Measurements from ENCODE around the gene PLEKHH2.
A peak's percentile ranks its signal among the peaks of the same experiment; 100 is the strongest.
"Not testable (repeated sequence)": the region's sequence is repeated elsewhere in the genome, so short reads cannot be mapped to it uniquely, and the experiment has no call there.

The PLEKHH2 gene

DNA sequence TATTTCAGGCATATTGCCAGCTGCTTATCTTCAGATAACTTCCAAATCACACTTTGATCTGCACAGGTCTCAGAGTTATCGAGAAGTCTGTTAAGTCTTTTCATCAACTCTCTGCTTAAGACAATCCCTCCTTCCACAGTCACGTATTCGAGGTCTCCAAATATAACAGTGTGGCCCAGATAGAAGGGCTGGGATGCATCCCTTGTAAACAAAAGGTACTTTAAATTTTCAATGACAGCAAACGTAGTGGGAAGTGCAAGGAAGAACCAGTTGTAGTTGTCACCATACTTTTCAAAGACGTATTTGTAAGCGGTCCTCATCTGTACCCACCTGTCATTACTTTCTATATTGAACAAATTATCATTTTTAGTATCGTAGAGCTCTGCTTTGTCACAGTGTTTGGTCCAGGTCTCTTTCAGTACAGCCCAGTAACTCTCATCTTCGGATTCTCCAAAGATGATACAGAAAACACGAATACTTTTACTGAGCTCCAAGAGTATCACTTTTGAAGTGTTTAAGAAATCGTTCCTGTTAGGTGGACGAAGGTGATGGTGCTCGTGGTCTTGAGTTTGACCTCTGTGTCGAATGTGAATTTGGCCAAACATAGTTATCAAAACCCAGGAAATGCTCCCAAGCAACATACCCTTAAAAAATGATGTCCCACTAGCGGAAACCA is 38.7 kb downstream of the PLEKHH2 start:
- CTCF ChIA-PET = no interaction called here
- H3K36me3 ChIP-seq (ENCODE audit: control insufficient read depth in 4 of 4, insufficient read depth in 4 of 4, low read length in 3 of 4) = no peaks in the 10 kb centered on the region
- H3K4me3 ChIP-seq (ENCODE audit: control insufficient read depth in 1 of 7, extremely low read depth in 1 of 7, insufficient read depth in 4 of 7, low read depth in 2 of 7, low read length in 6 of 7) = peak overlapping the region; percentile 38 to 81 (median 65)
- POLR2A ChIA-PET = no interaction called here
- peaks cover 0 to 6% (median 5%) of the 10 kb centered on the region in 4 experiments for H3K4me1 ChIP-seq (ENCODE audit: control extremely low read depth in 1 of 4, control insufficient read depth in 4 of 4, insufficient read depth in 4 of 4, low read length in 3 of 4)
- no peak overlapping the region for H3K27ac ChIP-seq (ENCODE audit: insufficient read depth in 1 of 2, low read depth in 1 of 2, low read length in 2 of 2, poor library complexity in 1 of 2, severe bottlenecking in 2 of 2)
- H3K9me3 ChIP-seq (ENCODE audit: control extremely low read depth in 1 of 5, control insufficient read depth in 4 of 5, insufficient read depth in 2 of 5, low read depth in 1 of 5, low read length in 4 of 5) = peaks cover 0 to 7% (median 0%) of the 10 kb centered on the region in 5 experiments
- no peaks in the 10 kb centered on the region for H3K27me3 ChIP-seq (replicated peaks in 2 of 5; ENCODE audit: control insufficient read depth in 4 of 5, insufficient read depth in 5 of 5, low read length in 4 of 5)
- DNase-seq = peak in 1 of 3 donors; percentile 5
- WGBS (ENCODE audit: insufficient coverage) = 63% methylated on average over 10 of the region's 14 CpGs

GRCh38 chr2:43676322-43677050 is 39.4 kb downstream of the PLEKHH2 start, which contains the start of gene C1GALT1C1L:
Gene C1GALT1C1L (minus strand): TSS chr2:43676429. CDS start chr2:43676322, 107 bp downstream.
- no peaks in the 10 kb centered on the region for H3K36me3 ChIP-seq (ENCODE audit: control insufficient read depth in 4 of 4, insufficient read depth in 4 of 4, low read length in 3 of 4)
- CTCF ChIA-PET = no interaction called here
- POLR2A ChIA-PET = no interaction called here
- peaks cover 0 to 3% (median 0%) of the 10 kb centered on the region in 5 experiments for H3K27me3 ChIP-seq (replicated peaks in 2 of 5; ENCODE audit: control insufficient read depth in 4 of 5, insufficient read depth in 5 of 5, low read length in 4 of 5)
- 4% methylated on average over 18 of the region's 27 CpGs for WGBS (ENCODE audit: insufficient coverage)
- no peak within 1 kb of the TSS for H3K27ac ChIP-seq (ENCODE audit: insufficient read depth in 1 of 2, low read depth in 1 of 2, low read length in 2 of 2, poor library complexity in 1 of 2, severe bottlenecking in 2 of 2)
- peak; percentile 44 to 71 (median 58) for DNase-seq
- H3K4me1 ChIP-seq (ENCODE audit: control extremely low read depth in 1 of 4, control insufficient read depth in 4 of 4, insufficient read depth in 4 of 4, low read length in 3 of 4) = peaks cover 0 to 6% (median 5%) of the 10 kb centered on the region in 4 experiments
- H3K9me3 ChIP-seq (ENCODE audit: control extremely low read depth in 1 of 5, control insufficient read depth in 4 of 5, insufficient read depth in 2 of 5, low read depth in 1 of 5, low read length in 4 of 5) = peaks cover 0 to 5% (median 0%) of the 10 kb centered on the region in 5 experiments
- H3K4me3 ChIP-seq (ENCODE audit: control insufficient read depth in 1 of 7, extremely low read depth in 1 of 7, insufficient read depth in 4 of 7, low read depth in 2 of 7, low read length in 6 of 7) = peak within 1 kb of the TSS; percentile 38 to 81 (median 65)

GRCh38 chr2:43677783-43678182 is 40.7 kb downstream of the PLEKHH2 start:
- POLR2A ChIA-PET; H3K27ac ChIP-seq (ENCODE audit: insufficient read depth in 1 of 2, low read depth in 1 of 2, low read length in 2 of 2, poor library complexity in 1 of 2, severe bottlenecking in 2 of 2); H3K27me3 ChIP-seq (replicated peaks in 2 of 5; ENCODE audit: control insufficient read depth in 4 of 5, insufficient read depth in 5 of 5, low read length in 4 of 5); H3K4me3 ChIP-seq (ENCODE audit: control insufficient read depth in 1 of 7, extremely low read depth in 1 of 7, insufficient read depth in 4 of 7, low read depth in 2 of 7, low read length in 6 of 7); H3K4me1 ChIP-seq (ENCODE audit: control extremely low read depth in 1 of 4, control insufficient read depth in 4 of 4, insufficient read depth in 4 of 4, low read length in 3 of 4); DNase-seq; H3K36me3 ChIP-seq (ENCODE audit: control insufficient read depth in 4 of 4, insufficient read depth in 4 of 4, low read length in 3 of 4); H3K9me3 ChIP-seq (ENCODE audit: control extremely low read depth in 1 of 5, control insufficient read depth in 4 of 5, insufficient read depth in 2 of 5, low read depth in 1 of 5, low read length in 4 of 5); CTCF ChIA-PET: not testable (repeated sequence)
- no CpG with 5 or more reads among the region's 32 CpGs for WGBS (ENCODE audit: insufficient coverage)

DNA sequence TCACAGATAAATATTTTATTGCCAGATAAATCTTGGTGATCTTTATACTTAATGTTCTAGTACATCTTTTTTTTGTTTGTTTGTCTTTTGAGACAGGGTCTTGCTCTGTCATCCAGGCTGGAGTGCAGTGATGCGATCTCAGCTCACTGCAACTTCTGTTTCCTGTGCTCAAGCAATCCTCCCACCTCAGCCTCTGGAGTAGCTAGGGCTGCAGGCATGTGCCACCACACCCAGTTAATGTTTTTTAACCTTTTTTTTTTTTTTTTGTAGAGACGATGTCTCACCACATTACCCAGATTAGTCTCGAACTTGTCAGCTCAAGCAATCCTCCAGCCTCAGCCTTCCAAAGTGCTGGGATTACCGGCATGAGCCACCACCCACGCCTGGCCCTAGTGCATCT is 48.3 kb downstream of the PLEKHH2 start:
- POLR2A ChIA-PET = no interaction called here
- CTCF ChIA-PET = no interaction called here
- peak in 2 of 3 donors; percentile 27 to 46 for DNase-seq
- 67% methylated on average over 1 of the region's 5 CpGs for WGBS (ENCODE audit: insufficient coverage)
- H3K4me3 ChIP-seq (ENCODE audit: control insufficient read depth in 1 of 7, extremely low read depth in 1 of 7, insufficient read depth in 4 of 7, low read depth in 2 of 7, low read length in 6 of 7) = no peak overlapping the region
- H3K4me1 ChIP-seq (ENCODE audit: control extremely low read depth in 1 of 4, control insufficient read depth in 4 of 4, insufficient read depth in 4 of 4, low read length in 3 of 4) = peaks cover 0 to 3% (median 0%) of the 10 kb centered on the region in 4 experiments
- H3K27me3 ChIP-seq (replicated peaks in 2 of 5; ENCODE audit: control insufficient read depth in 4 of 5, insufficient read depth in 5 of 5, low read length in 4 of 5) = peaks cover 0 to 6% (median 0%) of the 10 kb centered on the region in 5 experiments
- H3K36me3 ChIP-seq (ENCODE audit: control insufficient read depth in 4 of 4, insufficient read depth in 4 of 4, low read length in 3 of 4) = no peaks in the 10 kb centered on the region
- no peaks in the 10 kb centered on the region for H3K9me3 ChIP-seq (ENCODE audit: control extremely low read depth in 1 of 5, control insufficient read depth in 4 of 5, insufficient read depth in 2 of 5, low read depth in 1 of 5, low read length in 4 of 5)
- no peak overlapping the region for H3K27ac ChIP-seq (ENCODE audit: insufficient read depth in 1 of 2, low read depth in 1 of 2, low read length in 2 of 2, poor library complexity in 1 of 2, severe bottlenecking in 2 of 2)

DNA sequence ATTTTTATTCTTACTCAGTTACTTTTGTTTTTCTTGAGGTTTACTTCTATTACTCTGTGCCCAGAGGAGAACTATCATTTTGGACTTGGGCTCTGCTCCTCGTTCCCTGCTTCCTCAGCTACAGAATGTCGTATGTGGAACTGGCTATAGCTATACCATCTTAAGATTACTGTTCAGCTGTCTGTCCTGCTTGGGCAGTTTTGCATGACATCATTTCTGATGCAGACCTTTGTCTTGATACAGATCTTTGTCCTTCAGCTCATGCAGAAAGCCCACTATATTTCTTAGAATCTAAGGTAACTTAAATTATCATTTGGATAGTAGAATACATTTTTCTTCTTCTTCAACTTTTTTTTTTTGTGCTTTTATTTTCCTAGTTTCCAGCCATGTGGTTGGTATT is 52.9 kb downstream of the PLEKHH2 start:
- no peak overlapping the region for H3K27ac ChIP-seq (ENCODE audit: insufficient read depth in 1 of 2, low read depth in 1 of 2, low read length in 2 of 2, poor library complexity in 1 of 2, severe bottlenecking in 2 of 2)
- no peaks in the 10 kb centered on the region for H3K9me3 ChIP-seq (ENCODE audit: control extremely low read depth in 1 of 5, control insufficient read depth in 4 of 5, insufficient read depth in 2 of 5, low read depth in 1 of 5, low read length in 4 of 5)
- peaks cover 0 to 3% (median 0%) of the 10 kb centered on the region in 5 experiments for H3K27me3 ChIP-seq (replicated peaks in 2 of 5; ENCODE audit: control insufficient read depth in 4 of 5, insufficient read depth in 5 of 5, low read length in 4 of 5)
- CTCF ChIA-PET = no interaction called here
- H3K4me3 ChIP-seq (ENCODE audit: control insufficient read depth in 1 of 7, extremely low read depth in 1 of 7, insufficient read depth in 4 of 7, low read depth in 2 of 7, low read length in 6 of 7) = no peak overlapping the region
- H3K36me3 ChIP-seq (ENCODE audit: control insufficient read depth in 4 of 4, insufficient read depth in 4 of 4, low read length in 3 of 4) = no peaks in the 10 kb centered on the region
- DNase-seq = no peak
- 100% methylated on average over 2 of the region's 2 CpGs for WGBS (ENCODE audit: insufficient coverage)
- peaks cover 0 to 3% (median 0%) of the 10 kb centered on the region in 4 experiments for H3K4me1 ChIP-seq (ENCODE audit: control extremely low read depth in 1 of 4, control insufficient read depth in 4 of 4, insufficient read depth in 4 of 4, low read length in 3 of 4)
- POLR2A ChIA-PET = no interaction called here

GRCh38 chr2:43692428-43692994 is 55.5 kb downstream of the PLEKHH2 start:
- H3K27me3 ChIP-seq (replicated peaks in 2 of 5; ENCODE audit: control insufficient read depth in 4 of 5, insufficient read depth in 5 of 5, low read length in 4 of 5) = peaks cover 0 to 3% (median 0%) of the 10 kb centered on the region in 5 experiments
- no peak for DNase-seq
- no peak overlapping the region for H3K4me3 ChIP-seq (ENCODE audit: control insufficient read depth in 1 of 7, extremely low read depth in 1 of 7, insufficient read depth in 4 of 7, low read depth in 2 of 7, low read length in 6 of 7)
- POLR2A ChIA-PET = no interaction called here
- H3K27ac ChIP-seq (ENCODE audit: insufficient read depth in 1 of 2, low read depth in 1 of 2, low read length in 2 of 2, poor library complexity in 1 of 2, severe bottlenecking in 2 of 2) = no peak overlapping the region
- CTCF ChIA-PET = no interaction called here
- WGBS (ENCODE audit: insufficient coverage) = 95% methylated on average over 4 of the region's 5 CpGs
- no peaks in the 10 kb centered on the region for H3K9me3 ChIP-seq (ENCODE audit: control extremely low read depth in 1 of 5, control insufficient read depth in 4 of 5, insufficient read depth in 2 of 5, low read depth in 1 of 5, low read length in 4 of 5)
- no peaks in the 10 kb centered on the region for H3K36me3 ChIP-seq (ENCODE audit: control insufficient read depth in 4 of 4, insufficient read depth in 4 of 4, low read length in 3 of 4)
- no peaks in the 10 kb centered on the region for H3K4me1 ChIP-seq (ENCODE audit: control extremely low read depth in 1 of 4, control insufficient read depth in 4 of 4, insufficient read depth in 4 of 4, low read length in 3 of 4)

- CTCF ChIA-PET; H3K36me3 ChIP-seq (ENCODE audit: control insufficient read depth in 4 of 4, insufficient read depth in 4 of 4, low read length in 3 of 4); H3K4me1 ChIP-seq (ENCODE audit: control extremely low read depth in 1 of 4, control insufficient read depth in 4 of 4, insufficient read depth in 4 of 4, low read length in 3 of 4); H3K27ac ChIP-seq (ENCODE audit: insufficient read depth in 1 of 2, low read depth in 1 of 2, low read length in 2 of 2, poor library complexity in 1 of 2, severe bottlenecking in 2 of 2); H3K27me3 ChIP-seq (replicated peaks in 2 of 5; ENCODE audit: control insufficient read depth in 4 of 5, insufficient read depth in 5 of 5, low read length in 4 of 5); DNase-seq; H3K9me3 ChIP-seq (ENCODE audit: control extremely low read depth in 1 of 5, control insufficient read depth in 4 of 5, insufficient read depth in 2 of 5, low read depth in 1 of 5, low read length in 4 of 5); H3K4me3 ChIP-seq (ENCODE audit: control insufficient read depth in 1 of 7, extremely low read depth in 1 of 7, insufficient read depth in 4 of 7, low read depth in 2 of 7, low read length in 6 of 7): not testable (repeated sequence)
- POLR2A ChIA-PET = interaction anchor here (0.6 kb wide), 1 partner anchor 9 kb away, joined by 3 read pairs; no protein-coding TSS in a partner anchor
- 80% methylated on average over 5 of the region's 6 CpGs for WGBS (ENCODE audit: insufficient coverage)
Observed at GRCh38 chr2:43698140-43698539, 61.1 kb downstream of the PLEKHH2 start.
